Umbilical cord (tissue), 2 donors: Measurements from ENCODE around the gene TMEM190. TPM values are rescaled to one million over a fixed set of nuclear protein-coding genes. Genes with fewer than 3 reads are reported as not detected.
"Not testable (repeated sequence)": the region's sequence is repeated elsewhere in the genome, so short reads cannot be mapped to it uniquely, and the experiment has no call there.

Experiments used
- DNase-seq: peaks from one replicate; pipeline ENCODE4 v3.0.0-alpha.2; 2015; ENCODE audit warnings: low spot score
- total RNA-seq: library from RNA; depleted of rRNA; stranded (reverse); fragments of >200 nt; gene quantifications from one replicate; pipeline ENCODE4 v1.2.3, GENCODE V29; 2014; ENCODE audit warnings: low replicate concordance; ENCODE audit not compliant: insufficient read depth

The TMEM190 gene
- total RNA-seq, 1 donor from 2014 or later = not detected

DNA sequence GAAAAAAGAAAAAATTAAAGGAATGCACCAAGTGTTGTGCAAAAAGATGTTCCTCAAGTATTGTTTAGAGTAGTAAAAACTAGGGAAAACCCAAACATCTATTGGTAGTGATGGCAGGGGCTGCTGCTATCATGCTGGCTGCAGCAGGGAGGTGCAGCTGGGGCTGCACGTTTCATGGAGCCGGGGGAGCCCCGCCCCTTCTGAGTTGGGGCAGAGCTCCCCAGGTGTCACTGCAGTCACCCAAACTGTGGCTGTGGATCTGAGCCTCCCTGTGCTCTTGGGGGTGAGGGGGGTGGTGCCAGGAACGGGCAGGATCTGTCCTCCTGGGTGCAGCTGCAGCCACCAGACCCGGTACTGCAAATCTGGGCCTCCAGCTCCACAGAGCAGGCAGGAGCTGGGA, 42.5 kb downstream of the TMEM190 start:
- no peak for DNase-seq

DNA sequence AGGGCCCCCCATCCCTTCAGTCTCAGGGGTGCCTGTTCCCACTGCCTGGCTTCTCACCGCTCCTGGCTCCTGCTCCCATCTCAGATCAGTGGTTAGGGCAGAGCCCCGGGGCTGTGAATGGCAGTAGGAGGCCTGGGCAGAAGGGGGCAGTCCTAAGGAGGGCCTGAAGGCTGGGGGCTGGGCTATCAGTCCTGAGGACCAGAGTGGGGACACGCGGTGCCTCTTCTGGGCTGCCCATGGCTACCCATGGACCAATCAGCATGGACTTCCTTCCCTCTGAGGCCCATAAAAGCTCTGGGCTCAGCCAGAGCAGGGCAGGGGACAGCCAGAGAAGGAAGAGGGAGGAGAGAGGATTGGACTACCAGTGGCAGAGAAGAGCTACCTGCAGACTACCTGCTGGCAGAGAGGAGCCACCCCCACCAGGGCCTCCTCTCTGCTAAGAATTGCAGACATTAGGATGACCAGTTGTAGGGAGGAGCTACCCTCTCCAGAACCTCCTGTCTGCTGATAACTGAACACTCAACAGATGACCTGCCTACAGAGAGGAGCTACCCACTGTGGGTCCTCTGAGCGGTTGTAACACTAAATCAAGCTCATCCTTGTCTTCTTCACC, 43.1 kb downstream of the TMEM190 start:
- DNase-seq = no peak

DNA sequence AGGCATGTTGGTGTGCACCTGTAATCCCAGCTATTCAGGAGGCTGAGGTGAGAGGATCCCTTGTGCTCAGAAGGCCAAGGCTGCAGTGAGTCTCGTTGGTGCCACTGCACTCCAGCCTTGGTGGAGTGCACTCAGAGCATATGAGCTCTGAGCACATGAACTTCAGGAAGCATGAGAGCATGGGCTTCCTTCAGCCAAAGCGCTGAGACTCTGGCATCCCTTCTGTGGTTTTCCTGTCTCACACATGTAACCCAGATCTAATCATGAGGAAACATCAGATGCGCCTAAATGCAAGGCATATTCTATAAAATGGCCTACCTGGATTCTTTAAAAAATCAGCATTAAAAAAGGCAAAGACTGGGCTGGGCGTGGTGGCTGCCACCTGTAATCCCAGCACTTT, 44.7 kb downstream of the TMEM190 start:
- not testable (repeated sequence) for DNase-seq

DNA sequence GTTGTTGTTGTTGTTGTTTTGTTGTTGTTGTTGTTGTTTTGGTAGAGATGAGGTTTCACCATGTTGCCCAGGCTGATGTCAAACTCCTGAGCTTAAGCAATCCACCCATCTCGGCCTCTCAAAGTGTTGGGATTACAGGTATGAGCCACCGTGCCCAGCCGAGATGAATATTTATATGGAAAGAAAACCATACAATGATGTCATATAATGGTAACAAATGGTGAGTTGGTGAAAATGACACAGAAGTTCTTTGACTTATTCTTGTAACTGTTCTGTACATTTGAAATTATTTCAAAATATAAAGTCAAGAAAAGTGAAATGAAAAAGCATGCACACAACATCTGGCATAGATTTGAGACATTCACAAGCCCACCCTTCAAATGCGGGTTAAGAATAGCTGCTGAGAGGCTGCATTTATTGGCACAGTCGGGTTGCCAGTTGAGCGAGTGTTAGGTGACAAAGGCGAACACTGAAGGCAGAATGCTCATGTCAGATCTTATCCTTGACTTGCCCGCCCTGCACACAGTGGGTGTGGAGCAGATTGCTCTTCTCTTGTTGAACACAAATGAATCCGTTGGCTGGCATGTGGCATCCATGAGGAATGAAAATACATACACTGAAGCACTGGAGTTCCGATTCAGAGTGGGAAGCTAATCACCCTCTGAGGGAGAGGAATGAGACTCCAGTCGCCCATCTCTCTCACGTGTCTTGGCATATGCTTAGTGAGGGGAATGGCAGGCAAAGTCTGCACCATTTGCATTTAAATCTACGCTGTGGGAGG, 46.8 kb downstream of the TMEM190 start:
- DNase-seq = no peak

DNA sequence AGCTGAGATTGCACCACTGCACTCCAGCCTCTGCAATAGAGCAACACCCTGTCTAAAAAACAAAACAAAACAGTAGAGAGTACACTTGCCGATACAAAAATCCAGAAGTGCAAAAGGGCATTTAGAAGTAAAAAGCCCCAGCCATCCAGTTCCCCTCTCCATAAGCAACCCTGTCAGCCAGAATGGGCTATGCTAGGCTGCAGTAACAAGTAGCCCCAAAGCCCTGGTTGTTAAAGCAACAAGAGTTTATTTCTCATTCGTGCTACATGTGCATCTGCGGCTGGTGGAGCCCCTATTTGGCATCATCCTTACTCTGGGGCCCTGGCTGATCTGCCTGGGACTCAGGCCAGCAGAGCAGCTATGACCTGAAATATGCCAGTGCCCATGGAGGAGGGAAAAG, 47.9 kb downstream of the TMEM190 start:
- DNase-seq = no peak

DNA sequence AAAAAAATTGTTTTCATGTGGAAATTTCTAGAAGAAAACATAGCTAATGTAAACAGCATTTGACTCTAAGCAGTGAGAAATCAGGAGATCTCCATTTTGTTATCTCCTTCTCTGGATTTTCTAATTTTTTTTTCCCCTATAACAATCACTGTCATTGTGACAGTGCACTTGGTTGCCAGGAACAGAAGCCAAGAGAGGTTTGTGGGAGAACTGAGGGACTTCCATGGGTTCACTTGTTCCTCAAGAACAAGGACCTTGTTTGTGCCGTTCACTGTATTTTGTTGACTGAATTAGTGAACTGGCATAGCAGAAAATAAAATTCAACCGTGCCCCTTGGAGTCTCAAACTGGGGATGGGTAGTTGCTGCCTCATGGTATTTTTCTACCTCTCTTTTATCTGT, 49.4 kb downstream of the TMEM190 start:
- DNase-seq = no peak

Other genes starting within 250 kb of the TMEM190 start
- gene TNNT1, start 227.6 kb upstream of the TMEM190 start, total RNA-seq = 0.72 TPM
- gene TNNI3, start 219.1 kb upstream of the TMEM190 start, total RNA-seq = 3.6 TPM
- 1.4 TPM for gene DNAAF3, start 210.2 kb upstream of the TMEM190 start, total RNA-seq
- 1.9 TPM for gene SYT5, start 196.5 kb upstream of the TMEM190 start, total RNA-seq
- 0.24 TPM for gene PTPRH, start 167.3 kb upstream of the TMEM190 start, total RNA-seq
- 4.1 TPM for gene TMEM86B, start 148.1 kb upstream of the TMEM190 start, total RNA-seq
- gene PPP6R1, start 117.8 kb upstream of the TMEM190 start, total RNA-seq = 10.4 TPM
- gene HSPBP1, start 96.7 kb upstream of the TMEM190 start, total RNA-seq = 7.0 TPM
- gene BRSK1, start 92.8 kb upstream of the TMEM190 start, total RNA-seq = not detected
- 2.2 TPM for gene TMEM150B, start 51.5 kb upstream of the TMEM190 start, total RNA-seq
- 10.6 TPM for gene KMT5C, start 37.0 kb upstream of the TMEM190 start, total RNA-seq
- gene COX6B2, start 22.1 kb upstream of the TMEM190 start, total RNA-seq = not detected
- not detected for gene GARIN5B, start 13.6 kb upstream of the TMEM190 start, total RNA-seq
- 12.0 TPM for gene IL11, start 6.4 kb upstream of the TMEM190 start, total RNA-seq
- 8.9 TPM for gene TMEM238, start 7.5 kb downstream of the TMEM190 start, total RNA-seq
- gene RPL28, start 9.1 kb downstream of the TMEM190 start, total RNA-seq = 227 TPM
- 19.3 TPM for gene UBE2S, start 31.0 kb downstream of the TMEM190 start, total RNA-seq
- 1.2 TPM for gene SHISA7, start 66.5 kb downstream of the TMEM190 start, total RNA-seq
- 15.9 TPM for gene ISOC2, start 84.8 kb downstream of the TMEM190 start, total RNA-seq
- gene C19orf85, start 87.9 kb downstream of the TMEM190 start, total RNA-seq = 3.9 TPM
- gene ZNF628, start 99.8 kb downstream of the TMEM190 start, total RNA-seq = 1.7 TPM
- 18.8 TPM for gene NAT14, start 108.4 kb downstream of the TMEM190 start, total RNA-seq
- 67.9 TPM for gene SSC5D, start 111.6 kb downstream of the TMEM190 start, total RNA-seq
- gene SBK2, start 160.3 kb downstream of the TMEM190 start, total RNA-seq = not detected
- gene SBK3, start 168.7 kb downstream of the TMEM190 start, total RNA-seq = not detected
- 1.4 TPM for gene ZNF579, start 204.0 kb downstream of the TMEM190 start, total RNA-seq
- gene FIZ1, start 222.7 kb downstream of the TMEM190 start, total RNA-seq = 2.4 TPM
- gene ZNF524, start 223.5 kb downstream of the TMEM190 start, total RNA-seq = 7.2 TPM
- gene ZNF865, start 228.8 kb downstream of the TMEM190 start, total RNA-seq = 0.72 TPM
- gene ZNF784, start 247.7 kb downstream of the TMEM190 start, total RNA-seq = 5.1 TPM